ENCODE measurements around the gene AP4B1.
"Not testable (repeated sequence)": the region's sequence is repeated elsewhere in the genome, so short reads cannot be mapped to it uniquely, and the experiment has no call there.

Gene AP4B1

GRCh38 chr1:113857776-113858175 lies 46.8 kb downstream of the AP4B1 start:
- DNase-seq (no peak), ATAC-seq (no peak)

- DNase-seq (no peak), ATAC-seq (no peak)
Measured at GRCh38 chr1:113856401-113856790, 48.2 kb downstream of the AP4B1 start.

- no peak for DNase-seq
Measured at GRCh38 chr1:113855630-113856400, 48.8 kb downstream of the AP4B1 start.

GRCh38 chr1:113854234-113854633 lies 50.4 kb downstream of the AP4B1 start:
- no peak for DNase-seq
- ATAC-seq, result no peak

More at GRCh38 chr1:113855630-113856400, 48.8 kb downstream of the AP4B1 start:
- ATAC-seq, result no peak

GRCh38 chr1:113852694-113853093 lies 51.9 kb downstream of the AP4B1 start:
- not testable (repeated sequence) for ATAC-seq, DNase-seq

GRCh38 chr1:113850127-113850796 lies 54.3 kb downstream of the AP4B1 start:
- no peak for DNase-seq
- ATAC-seq, result no peak

GRCh38 chr1:113849072-113849471 lies 55.5 kb downstream of the AP4B1 start:
- ATAC-seq, result no peak

GRCh38 chr1:113846391-113847035 lies 58.1 kb downstream of the AP4B1 start:
- ATAC-seq, result no peak
- DNase-seq, result no peak

More at GRCh38 chr1:113849072-113849471, 55.5 kb downstream of the AP4B1 start:
- DNase-seq, result no peak
